Stimulated activated CD4-positive, alpha-beta T cell treated with anti-CD3 and anti-CD28 coated beads, Interleukin-1b, Interleukin-23, amount 100 ng/mL, for 1 hour (primary cell): ENCODE data around the gene VEGFB.
"Not testable (repeated sequence)": the region's sequence is repeated elsewhere in the genome, so short reads cannot be mapped to it uniquely, and the experiment has no call there.

Experiments used
- DNase-seq, 2 donors: peaks; one replicate each; pipeline ENCODE4 v3.0.0-alpha.2; 2020; ENCODE audit warnings: low read depth in 2 of 2

Gene VEGFB

DNA sequence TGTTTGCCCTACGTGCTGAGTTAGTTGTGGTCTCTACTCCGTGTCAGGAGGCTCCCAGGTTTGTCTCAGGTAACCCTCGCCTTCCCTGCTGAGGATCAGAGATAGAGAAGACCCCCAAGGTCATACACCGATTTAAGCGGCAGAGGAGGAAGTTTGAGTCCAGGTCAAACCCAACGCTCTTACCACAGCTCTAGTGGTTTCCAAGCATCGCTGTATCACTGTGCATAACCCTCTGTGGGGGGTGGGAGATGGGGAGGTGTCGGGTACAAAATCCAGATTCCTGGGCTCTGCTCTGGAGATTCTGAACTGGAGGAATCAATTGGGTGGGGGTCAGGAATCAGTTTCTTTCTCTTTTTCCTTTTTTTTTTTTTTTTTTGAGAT is 3.4 kb upstream of the VEGFB start:
- no peak for DNase-seq

DNA sequence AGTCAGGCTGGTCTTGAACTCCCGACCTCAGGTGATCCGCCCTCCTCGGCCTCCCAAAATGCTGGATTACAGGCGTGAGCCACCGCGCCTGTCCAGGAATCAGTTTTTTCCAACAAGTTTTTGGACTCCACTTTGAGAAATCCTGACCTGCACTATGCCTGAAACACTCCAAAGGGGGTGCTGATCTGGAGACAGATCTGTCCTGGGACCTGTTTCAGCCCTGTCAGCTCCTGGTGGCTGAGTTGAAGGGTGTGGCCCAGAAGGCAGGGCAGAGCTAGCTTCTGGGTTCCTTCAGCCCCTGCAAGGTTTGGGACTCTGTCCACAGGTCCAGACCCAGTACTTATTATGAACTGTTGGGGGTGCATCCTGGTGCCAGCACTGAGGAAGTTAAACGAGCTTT is 2.8 kb upstream of the VEGFB start:
- DNase-seq, result no peak

DNA sequence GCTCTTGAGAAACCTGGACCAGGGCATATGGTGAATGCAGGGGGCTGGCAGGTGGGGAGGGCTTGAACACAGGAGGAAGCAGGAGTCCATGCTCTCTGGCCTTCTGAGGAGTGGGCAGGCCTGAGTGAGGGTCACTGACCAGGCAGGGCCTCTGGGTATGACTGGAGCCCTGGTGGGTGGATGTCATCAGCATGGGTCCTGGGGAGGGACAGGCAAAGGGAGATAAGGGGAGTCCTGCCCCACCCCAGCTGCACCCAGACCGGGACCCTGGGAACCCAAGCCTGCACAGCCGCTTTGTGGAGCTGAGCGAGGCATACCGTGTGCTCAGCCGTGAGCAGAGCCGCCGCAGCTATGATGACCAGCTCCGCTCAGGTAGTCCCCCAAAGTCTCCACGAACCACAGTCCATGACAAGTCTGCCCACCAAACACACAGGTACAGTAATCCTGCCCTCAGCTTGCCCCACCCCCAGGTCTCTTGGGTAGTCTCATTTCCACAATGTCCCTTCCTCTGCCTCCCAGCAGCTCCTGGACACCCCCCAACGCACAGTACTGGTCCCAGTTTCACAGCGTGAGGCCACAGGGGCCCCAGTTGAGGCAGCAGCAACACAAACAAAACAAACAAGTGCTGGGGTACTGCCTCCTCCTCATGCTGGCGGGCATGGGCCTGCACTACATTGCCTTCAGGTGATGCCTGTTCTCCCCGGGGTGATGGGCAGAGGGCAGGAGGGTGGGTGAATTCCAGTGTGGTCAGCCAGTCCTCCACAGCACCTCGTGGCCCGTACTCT is 2.0 kb upstream of the VEGFB start:
- no peak for DNase-seq

DNA sequence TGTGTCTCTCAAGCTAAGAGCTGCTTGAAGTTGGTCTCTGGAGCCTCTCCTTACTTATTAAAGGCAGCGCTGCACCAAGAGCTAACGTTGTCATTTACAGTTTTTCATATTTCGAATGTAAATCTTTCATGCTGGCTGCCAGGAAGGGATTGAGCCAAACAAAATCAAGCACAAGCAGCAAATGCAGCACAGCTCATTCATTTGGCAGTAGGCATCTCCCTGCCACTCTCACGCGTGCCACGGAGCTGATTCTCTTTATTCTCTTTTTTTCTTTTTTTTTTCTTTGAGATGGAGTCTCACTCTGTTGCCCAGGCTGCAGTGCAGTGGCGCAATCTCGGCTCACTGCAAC is 1.4 kb upstream of the VEGFB start:
- no peak for DNase-seq

DNA sequence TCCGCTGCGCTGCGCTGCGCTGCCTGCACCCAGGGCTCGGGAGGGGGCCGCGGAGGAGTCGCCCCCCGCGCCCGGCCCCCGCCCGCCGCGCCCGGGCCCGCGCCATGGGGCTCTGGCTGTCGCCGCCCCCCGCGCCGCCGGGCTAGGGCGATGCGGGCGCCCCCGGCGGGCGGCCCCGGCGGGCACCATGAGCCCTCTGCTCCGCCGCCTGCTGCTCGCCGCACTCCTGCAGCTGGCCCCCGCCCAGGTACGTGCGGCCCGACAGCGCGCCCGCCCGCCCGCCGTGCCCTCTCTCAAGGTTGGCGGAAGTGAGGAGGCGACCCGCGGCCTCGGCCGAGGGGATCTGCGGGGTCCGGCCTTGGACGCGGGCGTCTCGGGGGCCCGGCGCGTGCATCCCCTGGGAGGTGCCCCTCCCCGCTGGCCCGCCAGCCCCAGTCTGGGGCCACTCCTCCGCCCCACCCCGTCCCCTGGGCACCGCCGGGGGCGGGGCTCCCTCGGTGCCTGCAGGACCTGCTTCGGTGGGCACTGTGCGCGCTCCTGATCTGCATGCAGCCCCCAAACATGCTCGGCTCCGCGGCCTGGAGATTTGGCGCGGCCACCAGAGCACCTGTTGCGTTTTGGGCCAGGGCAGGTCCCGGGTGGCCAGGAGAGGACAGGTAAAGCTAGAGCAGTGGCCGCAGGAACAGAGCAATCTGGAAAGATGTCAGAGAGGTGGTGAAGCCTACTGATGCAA is 429 bp downstream of the VEGFB start:
- DNase-seq, result no peak

DNA sequence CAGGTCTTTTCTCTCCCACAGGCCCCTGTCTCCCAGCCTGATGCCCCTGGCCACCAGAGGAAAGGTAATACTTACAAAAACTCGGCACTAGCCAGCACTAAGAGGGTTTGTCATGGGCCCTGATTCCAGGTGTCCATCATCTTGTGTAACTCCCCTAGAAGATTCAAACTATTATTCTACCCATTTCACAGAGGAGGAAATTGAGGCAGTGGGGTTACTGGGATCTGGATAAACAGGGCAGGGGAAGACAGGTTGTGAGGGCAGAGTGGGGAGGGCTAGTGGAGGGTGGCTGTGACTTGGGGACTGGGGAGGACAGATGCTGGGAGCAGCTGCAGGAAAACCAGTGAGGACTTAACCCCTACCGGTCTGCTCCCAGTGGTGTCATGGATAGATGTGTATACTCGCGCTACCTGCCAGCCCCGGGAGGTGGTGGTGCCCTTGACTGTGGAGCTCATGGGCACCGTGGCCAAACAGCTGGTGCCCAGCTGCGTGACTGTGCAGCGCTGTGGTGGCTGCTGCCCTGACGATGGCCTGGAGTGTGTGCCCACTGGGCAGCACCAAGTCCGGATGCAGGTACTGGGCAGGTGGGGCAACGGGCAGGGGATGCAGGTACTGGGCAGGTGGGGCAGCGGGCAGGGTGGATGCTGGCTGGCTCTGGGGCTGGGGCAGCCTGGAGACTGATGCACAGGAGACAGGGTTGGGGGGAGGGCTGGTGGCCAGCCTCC is 1.2 kb downstream of the VEGFB start:
- no peak for DNase-seq

DNA sequence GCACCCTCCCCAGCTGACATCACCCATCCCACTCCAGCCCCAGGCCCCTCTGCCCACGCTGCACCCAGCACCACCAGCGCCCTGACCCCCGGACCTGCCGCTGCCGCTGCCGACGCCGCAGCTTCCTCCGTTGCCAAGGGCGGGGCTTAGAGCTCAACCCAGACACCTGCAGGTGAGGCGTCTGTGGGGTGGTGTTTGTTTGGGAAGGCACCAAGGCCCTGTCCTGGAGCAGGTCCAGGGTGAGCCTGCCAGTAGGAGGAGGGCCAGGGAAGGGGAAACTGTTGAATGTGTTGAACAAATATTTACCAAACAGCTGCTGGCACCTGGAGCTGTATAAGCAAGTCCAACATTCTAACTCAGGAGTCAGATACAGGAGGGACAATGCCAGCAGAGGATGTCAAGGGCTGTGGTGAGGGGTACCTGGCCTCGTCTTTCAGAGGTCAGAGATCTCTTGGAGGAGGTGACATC is 3.1 kb downstream of the VEGFB start:
- no peak for DNase-seq

DNA sequence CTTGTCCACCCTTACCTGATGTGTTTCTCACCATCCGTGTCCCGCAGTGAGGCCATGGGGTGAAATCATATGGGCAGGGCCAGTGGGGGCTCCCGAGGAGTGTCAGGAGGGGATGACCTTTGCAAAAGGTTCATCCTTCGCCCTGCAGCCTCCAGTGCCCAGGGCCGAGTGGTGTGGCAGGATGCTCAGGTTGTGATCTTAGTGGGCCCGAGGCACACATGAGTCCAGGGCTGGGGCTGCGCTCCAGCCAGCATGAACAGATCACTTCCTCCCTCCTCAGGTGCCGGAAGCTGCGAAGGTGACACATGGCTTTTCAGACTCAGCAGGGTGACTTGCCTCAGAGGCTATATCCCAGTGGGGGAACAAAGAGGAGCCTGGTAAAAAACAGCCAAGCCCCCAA is 3.7 kb downstream of the VEGFB start:
- DNase-seq, result no peak

DNA sequence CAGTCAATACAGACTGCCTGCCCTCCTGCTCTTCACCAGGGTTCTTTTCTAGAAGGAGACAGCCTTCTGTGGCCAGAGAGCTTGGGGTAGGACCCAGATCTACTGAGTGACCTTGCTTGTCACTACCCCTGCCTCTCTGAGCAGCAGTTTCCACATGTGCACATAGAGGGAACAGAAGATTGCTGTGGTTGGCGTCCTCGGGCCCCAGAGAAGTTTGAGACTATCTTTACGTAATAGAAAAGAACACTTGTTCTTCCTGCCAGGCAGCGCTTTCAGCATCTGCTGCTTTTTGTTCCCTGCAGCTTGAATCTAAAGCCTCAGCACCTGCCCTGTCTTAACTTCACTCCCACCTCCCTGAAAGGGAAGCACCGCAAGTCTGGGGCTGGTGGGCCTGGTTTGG is 4.6 kb downstream of the VEGFB start:
- no peak for DNase-seq

DNA sequence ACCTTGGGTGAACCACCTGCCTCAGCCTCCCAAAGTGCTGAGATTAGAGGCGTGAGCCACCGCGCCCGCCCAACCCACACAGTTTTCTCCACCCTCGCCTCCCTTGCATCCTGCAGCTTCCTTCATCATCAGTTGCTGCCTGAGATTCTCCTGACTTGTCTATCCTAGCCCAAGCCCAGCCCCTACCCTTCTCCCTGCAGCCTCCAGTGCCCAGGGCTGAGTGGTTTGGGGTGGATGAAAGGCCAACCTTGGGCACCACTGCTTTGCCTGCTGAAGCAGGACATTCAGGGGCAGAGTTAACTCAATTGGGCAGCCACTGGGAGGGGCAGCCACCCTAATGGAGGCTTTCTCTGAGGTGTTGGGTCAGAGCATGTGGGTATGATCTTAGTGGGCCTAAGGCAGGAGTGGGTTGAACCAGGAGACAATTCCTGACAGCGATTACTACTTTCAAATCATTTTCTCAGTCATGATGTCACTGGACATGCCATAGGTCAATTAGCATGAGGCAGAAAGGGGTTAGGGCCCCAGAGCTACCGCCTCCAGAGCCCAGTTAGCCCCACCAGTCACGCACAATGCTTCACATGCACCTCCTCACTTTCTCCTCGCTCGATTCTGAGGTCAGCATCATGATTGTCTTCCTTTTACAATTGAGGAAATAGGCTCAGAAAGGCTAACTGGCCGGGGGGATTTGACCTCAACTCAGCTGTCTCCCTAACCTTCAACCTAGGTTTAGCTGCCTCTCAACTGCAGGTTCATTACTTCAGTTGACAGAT is 5.5 kb downstream of the VEGFB start:
- no peak for DNase-seq

DNA sequence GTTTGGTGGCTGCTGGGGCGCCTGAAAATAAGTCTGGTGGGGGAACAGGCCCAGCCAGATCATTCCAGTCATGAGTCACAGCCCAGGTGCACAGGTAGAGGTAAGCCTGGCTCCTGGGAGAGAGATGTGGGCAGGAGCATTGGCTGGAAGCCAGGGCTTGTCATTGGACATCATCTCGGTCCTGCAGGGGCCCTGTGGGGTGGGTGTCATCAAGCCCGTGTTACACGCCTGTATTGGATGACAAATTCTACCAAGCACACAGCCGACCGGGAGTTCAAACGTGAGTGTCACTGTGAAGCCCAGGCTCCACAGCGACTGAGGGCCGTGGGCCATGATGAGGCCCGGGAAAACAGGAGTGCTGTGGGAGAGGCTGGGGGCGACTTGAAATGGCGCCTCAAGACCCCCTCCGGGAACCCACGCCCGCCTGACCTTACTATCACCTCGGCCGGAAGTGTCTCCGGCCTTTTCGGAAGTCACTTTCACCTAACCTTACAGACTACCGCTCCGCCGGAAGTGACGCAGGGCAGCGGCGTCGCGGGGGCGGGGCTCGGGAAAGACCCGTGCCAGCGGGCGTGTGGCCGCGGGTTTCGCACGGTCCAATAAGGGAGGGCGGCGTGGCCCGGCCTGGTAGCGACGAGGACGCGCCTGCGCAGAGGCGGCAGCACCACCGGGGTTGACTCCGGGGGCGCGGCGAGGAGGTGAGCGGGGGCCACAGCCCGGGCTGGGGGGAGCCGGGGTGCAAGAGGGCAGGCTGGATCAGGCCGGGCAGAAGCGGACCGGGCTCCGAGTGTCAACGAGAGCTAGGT is 6.3 kb downstream of the VEGFB start, which contains the start of gene FKBP2:
Gene FKBP2, plus strand, starts transcription at position 661 of the 806 bp plus-strand sequence. CDS start 1,293 bp downstream, outside the sequence.
- peak; percentile 95 to 96 for DNase-seq

DNA sequence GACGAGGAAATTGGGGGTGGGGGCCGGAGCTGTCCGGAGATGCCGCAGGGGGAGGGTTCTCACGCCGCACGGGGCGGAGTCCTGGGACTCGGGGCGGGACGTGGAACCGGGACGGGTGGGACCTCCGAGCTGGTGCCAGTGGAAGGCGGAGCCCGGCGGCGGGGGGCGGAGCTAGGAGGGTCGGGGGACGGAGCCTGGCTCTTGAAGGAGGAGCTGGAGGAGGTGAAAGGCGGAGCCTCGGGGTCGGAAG is 6.8 kb downstream of the VEGFB start:
- no peak for DNase-seq

DNA sequence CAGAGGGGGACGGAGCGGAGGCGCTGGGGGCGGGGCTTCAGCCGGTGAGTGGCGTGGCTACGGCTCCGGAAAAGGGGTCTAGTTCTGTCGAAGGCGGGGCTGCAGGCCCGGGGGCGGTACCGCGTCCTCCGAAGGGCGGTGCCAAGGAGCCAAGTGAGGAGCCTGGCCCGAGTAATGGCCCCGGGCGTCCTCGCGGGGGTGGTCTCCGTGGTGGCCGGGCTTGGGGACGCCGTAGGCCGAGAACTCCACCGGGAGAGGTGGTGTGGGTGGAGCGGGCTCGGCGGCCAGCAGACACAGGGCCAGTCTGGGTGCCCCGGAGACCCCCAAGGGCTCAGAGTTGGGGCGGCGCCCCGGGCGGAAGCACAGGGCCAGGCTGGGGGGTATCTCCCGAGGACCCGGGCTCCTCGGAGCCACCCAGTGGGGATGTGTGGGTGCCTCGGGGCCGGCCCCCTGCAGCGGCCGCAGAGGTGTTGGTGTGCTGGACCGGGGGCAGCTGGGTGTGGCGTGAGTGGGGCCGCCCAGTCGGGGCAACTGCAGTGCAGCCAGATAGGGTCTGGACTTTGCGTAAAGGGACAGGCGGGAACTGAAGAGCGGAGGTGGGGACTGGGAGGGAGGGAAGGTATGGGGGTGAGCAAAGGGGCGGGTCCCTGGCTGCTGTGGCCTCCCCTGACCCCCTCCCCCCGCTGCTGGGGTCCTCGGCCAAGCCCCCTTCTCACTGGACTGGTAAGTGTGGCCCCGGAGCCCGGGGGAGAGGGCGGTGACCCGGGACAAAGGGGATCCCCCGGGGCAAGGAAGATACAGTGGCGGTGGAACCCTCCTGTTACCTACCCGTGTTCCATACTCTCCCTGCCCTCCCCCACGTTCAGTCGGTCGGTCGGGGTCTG is 7.3 kb downstream of the VEGFB start:
- DNase-seq, result peak; percentile 99 to 100

DNA sequence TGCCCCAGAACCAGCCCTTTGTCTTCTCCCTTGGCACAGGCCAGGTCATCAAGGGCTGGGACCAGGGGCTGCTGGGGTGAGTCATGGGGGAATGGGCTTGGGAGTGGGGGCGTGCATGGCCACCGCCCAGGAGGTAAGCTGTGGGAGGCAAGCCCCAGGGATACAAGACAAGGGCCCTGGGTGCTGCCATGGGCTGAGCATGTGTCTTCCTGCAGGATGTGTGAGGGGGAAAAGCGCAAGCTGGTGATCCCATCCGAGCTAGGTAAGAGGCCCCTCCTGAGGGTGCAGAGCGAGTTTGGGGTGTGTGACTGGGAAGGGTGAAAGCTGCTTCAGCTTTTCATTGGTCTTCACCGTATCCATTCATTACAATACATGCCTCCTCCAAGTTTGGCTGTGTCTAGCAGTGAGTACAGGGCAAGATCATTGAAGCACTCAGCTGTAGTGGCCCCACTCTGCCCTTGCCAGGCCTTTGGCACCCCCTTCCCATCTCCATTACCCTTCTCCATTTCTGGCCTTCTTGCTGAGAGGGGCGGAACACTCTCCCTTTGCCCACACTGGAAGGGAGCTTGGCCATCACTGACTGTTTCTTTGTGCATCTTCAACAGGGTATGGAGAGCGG is 9.0 kb downstream of the VEGFB start:
- DNase-seq, result no peak

DNA sequence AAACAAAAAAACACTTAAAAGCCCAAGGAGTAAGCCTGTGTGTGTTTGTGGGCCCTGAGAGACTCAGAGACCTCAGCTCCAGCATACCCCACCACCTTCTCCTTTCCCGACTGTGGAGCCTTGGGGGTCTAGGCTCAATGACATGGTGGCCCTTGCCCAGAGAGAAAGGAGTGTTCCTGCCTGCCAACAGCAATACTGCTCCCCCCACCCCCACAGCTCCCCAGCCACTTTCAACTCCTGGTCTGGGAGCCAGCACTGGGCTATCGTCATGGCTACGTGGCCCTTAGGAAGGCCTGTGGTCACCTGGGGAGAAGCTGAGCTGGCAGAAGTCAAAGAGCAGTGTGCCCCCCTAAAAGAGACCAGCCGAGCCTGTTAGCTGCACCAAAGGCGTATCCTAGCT is 9.7 kb downstream of the VEGFB start:
- DNase-seq, result no peak

DNA sequence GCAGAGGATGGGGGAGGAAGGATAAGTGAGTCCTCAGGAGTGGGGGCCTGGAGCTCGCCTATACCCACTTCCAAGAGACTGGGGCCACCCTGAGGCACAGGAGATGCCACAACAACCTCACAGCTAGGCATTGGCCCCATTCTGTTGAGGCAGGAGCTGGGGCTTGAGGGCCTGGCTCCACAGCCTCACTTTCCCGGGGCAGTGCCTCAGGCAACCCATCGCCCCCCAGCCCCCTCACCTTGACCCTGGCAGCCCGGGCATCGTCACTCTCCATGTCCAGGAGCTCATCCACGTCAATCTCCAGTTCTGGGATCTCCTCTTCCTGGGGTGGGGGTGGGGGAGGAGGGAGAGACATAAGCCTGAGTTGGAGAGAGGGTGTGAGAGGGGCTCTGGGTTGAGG is 10.6 kb downstream of the VEGFB start:
- no peak for DNase-seq

DNA sequence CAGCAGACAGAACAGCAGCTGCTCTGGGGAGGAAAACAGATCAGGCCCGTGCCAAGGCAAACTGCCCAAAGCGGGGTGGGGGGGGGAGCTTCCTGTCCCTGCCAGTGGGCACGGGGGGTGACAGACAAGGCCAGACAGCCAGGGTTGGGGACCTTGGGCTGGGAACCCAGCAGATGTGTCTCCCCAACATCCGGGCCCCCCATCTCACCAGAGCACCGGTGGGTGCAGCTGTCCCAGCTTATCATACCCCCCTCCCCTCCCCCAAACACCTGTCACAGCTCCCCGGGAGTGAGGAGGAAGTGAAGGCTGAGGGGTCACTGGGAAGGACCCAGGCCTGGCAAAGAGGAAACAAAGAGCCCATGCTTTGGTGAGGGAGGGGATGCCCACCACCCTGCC is 11.0 kb downstream of the VEGFB start:
- DNase-seq, result no peak

DNA sequence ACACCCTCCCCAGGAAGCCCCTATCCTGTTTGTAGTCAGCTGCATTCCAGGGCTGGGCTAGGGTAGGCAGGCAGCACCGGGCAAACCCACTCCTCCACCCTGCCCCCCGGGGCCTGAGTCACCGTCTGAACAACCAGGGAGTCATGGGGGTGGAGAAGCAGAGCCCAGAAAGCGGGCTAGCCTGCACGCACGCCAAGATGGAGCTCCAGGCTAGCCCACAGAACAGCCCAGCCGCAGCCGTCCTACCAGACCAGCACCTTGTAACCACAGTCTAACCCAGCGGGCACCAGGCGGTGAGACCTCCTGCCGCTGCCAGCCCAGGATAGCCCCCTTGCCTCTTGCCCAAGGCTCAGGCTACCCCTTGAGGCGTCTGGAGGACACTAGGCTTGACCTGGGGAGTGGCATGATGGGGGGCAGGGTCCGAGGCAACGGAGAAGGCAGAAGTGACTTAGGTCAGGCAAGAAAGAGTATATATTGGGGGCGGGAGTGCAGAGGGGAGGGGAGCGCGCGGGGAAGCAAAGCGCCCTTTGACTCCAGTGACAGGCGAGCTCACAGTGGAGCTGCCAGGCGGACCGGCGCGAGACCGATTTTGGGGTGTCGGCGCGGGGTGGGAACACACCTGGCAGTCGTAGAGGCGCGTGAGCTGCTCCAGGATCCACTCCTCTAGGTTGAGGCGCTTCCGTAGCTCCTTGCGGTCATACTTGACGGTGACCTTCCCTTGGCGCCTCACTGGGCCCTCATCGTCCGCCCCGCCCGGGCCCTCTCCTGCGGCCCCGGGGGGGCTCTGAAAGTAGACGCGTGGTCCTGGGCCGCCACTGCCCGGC is 11.6 kb downstream of the VEGFB start:
- DNase-seq, result peak in 1 of 2 donors; percentile 73

DNA sequence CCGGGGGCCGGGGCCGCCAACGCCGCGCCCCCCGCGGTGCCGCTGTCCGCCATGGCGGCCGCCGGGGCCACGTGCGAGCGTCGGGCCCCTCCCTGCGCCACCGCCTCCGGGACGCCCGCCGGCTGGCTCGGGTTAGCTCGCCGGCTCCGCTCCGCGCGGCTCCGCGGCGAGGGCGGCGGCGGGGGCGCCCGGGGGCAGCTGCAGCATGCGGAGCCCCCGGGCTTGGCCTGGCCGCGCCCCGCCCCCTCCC is 12.2 kb downstream of the VEGFB start:
- DNase-seq, result not testable (repeated sequence)
